Measurements from ENCODE around the gene GNAO1.

DNA sequence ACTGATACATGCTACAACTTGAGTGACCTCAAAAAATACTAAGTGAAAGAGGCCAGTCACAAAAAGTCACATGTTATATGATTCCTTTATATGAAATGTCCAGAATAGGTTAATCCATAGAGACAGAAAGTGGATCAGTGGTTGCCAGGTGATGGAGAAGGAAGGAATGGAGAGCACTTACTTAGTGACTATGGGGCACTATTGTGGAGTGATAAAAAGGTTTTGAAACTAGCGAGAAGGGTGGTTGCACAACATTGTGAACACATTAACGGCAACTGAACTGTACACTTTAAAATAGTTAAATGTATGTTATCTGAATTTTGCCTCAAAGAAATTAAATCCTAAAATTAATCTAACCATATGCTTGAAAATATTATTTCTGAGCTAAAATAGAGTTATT, 208.2 kb downstream of the GNAO1 start:
- no peak for TF ChIP-seq EZH2 (IDR thresholded peaks at IDR 0.05; ENCODE audit: insufficient read depth, poor library complexity, severe bottlenecking)
- TF ChIP-seq EZH2phosphoT487 (IDR thresholded peaks at IDR 0.05; ENCODE audit: insufficient read depth, low read depth): no peak
